ENCODE data around the gene ZNF324.

The ZNF324 gene

DNA sequence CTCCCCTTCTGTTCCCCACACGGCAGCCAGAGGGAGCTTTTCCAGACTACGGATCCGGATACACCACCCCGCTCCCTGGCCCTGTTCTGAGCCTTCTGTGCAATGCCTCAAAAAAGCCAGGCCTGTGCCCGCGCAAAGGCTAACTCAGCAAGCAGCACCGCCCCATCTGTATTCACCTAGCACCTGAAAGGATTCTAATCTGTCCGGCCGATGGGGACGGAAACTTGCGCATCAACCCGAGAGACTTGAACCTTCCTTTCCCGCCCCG, 52.1 kb downstream of the ZNF324 start:
- ATAC-seq: peak; percentile 69

DNA sequence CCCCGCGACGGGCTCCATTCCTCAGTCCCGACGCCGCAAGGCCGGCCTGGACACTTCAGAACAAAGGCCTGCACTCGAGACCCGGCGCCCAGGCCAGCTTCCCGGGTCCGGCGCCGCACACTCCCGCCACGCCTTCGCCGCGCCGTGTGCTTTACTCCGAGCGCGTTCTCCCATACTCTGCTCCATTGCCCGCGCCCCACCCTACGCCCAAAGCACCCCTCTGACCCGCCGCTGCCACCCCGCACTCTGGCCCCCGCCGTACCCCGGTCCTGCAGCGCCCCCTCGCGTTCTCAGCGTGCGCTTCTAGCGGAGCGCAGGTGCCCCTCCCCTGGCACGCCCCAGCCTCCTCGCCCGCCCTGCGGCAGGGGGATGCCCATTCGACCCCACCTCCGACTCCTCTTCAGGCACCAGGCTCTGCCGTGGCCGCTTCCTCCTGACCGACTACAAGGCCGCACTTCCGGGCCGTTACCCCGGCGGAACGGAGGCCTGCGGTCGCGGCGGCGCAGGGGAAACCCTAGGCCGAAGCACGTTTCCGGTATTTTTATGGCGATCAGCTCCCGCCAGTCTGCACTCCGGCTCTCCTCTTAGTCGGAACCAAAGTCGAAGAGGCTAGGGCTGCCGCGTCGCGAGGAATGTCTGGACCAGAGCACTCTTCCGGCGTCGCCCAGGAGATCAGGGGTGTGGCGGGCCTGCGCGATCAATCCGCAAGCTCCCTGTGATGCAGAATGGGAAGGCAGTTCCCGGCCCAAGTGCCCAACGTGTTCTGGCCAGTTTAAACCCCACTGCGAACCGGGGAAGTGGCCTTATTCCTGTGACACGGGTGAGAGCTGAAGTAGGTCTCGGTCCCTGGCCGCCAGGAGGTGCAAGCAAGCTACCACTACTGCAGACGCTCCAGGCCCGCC, 52.7 kb downstream of the ZNF324 start, which contains the start of gene ZBTB45:
ZBTB45 (minus strand) TSS at position 456 of the 902 bp plus-strand sequence. CDS start 2,137 bp downstream, outside the sequence.
- ATAC-seq: peak; percentile 90
- TF ChIP-seq, protein P1, sequence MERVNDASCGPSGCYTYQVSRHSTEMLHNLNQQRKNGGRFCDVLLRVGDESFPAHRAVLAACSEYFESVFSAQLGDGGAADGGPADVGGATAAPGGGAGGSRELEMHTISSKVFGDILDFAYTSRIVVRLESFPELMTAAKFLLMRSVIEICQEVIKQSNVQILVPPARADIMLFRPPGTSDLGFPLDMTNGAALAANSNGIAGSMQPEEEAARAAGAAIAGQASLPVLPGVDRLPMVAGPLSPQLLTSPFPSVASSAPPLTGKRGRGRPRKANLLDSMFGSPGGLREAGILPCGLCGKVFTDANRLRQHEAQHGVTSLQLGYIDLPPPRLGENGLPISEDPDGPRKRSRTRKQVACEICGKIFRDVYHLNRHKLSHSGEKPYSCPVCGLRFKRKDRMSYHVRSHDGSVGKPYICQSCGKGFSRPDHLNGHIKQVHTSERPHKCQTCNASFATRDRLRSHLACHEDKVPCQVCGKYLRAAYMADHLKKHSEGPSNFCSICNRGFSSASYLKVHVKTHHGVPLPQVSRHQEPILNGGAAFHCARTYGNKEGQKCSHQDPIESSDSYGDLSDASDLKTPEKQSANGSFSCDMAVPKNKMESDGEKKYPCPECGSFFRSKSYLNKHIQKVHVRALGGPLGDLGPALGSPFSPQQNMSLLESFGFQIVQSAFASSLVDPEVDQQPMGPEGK (CRISPR knock-in tag; IDR thresholded peaks at IDR 0.05; ENCODE audit: borderline replicate concordance): 0 out of 2 replicates have a peak, but pooled peaks have one; percentile 65
- TF ChIP-seq ZNF8 (CRISPR knock-in tag; IDR thresholded peaks at IDR 0.05): 0 out of 2 replicates have a peak, but pooled peaks have one; percentile 3
- TF ChIP-seq ZC3H10 (CRISPR knock-in tag; IDR thresholded peaks at IDR 0.05): no peak
- TF ChIP-seq, protein P2, sequence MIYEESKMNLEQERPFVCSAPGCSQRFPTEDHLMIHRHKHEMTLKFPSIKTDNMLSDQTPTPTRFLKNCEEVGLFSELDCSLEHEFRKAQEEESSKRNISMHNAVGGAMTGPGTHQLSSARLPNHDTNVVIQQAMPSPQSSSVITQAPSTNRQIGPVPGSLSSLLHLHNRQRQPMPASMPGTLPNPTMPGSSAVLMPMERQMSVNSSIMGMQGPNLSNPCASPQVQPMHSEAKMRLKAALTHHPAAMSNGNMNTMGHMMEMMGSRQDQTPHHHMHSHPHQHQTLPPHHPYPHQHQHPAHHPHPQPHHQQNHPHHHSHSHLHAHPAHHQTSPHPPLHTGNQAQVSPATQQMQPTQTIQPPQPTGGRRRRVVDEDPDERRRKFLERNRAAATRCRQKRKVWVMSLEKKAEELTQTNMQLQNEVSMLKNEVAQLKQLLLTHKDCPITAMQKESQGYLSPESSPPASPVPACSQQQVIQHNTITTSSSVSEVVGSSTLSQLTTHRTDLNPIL (CRISPR knock-in tag; IDR thresholded peaks at IDR 0.05; ENCODE audit: low read depth): no peak
- TF ChIP-seq ZNF565 (CRISPR knock-in tag; conservative IDR thresholded peaks at IDR 0.05; ENCODE audit: low read depth): no peak
- no peak for TF ChIP-seq ESRRG (CRISPR knock-in tag; IDR thresholded peaks at IDR 0.05)
- TF ChIP-seq SNAI2 (CRISPR knock-in tag; IDR thresholded peaks at IDR 0.05): no peak
- TF ChIP-seq CSDC2 (CRISPR knock-in tag; IDR thresholded peaks at IDR 0.05): no peak
- no peak for TF ChIP-seq PPARA (CRISPR knock-in tag; IDR thresholded peaks at IDR 0.05; ENCODE audit: borderline replicate concordance)
- TF ChIP-seq, protein P3, sequence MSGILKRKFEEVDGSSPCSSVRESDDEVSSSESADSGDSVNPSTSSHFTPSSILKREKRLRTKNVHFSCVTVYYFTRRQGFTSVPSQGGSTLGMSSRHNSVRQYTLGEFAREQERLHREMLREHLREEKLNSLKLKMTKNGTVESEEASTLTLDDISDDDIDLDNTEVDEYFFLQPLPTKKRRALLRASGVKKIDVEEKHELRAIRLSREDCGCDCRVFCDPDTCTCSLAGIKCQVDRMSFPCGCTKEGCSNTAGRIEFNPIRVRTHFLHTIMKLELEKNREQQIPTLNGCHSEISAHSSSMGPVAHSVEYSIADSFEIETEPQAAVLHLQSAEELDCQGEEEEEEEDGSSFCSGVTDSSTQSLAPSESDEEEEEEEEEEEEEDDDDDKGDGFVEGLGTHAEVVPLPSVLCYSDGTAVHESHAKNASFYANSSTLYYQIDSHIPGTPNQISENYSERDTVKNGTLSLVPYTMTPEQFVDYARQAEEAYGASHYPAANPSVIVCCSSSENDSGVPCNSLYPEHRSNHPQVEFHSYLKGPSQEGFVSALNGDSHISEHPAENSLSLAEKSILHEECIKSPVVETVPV (CRISPR knock-in tag; IDR thresholded peaks at IDR 0.05): peak; percentile 62; the same call in 1 of the 2 replicates
- TF ChIP-seq, protein P4, sequence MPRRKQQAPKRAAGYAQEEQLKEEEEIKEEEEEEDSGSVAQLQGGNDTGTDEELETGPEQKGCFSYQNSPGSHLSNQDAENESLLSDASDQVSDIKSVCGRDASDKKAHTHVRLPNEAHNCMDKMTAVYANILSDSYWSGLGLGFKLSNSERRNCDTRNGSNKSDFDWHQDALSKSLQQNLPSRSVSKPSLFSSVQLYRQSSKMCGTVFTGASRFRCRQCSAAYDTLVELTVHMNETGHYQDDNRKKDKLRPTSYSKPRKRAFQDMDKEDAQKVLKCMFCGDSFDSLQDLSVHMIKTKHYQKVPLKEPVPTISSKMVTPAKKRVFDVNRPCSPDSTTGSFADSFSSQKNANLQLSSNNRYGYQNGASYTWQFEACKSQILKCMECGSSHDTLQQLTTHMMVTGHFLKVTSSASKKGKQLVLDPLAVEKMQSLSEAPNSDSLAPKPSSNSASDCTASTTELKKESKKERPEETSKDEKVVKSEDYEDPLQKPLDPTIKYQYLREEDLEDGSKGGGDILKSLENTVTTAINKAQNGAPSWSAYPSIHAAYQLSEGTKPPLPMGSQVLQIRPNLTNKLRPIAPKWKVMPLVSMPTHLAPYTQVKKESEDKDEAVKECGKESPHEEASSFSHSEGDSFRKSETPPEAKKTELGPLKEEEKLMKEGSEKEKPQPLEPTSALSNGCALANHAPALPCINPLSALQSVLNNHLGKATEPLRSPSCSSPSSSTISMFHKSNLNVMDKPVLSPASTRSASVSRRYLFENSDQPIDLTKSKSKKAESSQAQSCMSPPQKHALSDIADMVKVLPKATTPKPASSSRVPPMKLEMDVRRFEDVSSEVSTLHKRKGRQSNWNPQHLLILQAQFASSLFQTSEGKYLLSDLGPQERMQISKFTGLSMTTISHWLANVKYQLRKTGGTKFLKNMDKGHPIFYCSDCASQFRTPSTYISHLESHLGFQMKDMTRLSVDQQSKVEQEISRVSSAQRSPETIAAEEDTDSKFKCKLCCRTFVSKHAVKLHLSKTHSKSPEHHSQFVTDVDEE (CRISPR knock-in tag; IDR thresholded peaks at IDR 0.05): no peak
- TF ChIP-seq ISL1 (CRISPR knock-in tag; IDR thresholded peaks at IDR 0.05): no peak
- TF ChIP-seq, protein P5, sequence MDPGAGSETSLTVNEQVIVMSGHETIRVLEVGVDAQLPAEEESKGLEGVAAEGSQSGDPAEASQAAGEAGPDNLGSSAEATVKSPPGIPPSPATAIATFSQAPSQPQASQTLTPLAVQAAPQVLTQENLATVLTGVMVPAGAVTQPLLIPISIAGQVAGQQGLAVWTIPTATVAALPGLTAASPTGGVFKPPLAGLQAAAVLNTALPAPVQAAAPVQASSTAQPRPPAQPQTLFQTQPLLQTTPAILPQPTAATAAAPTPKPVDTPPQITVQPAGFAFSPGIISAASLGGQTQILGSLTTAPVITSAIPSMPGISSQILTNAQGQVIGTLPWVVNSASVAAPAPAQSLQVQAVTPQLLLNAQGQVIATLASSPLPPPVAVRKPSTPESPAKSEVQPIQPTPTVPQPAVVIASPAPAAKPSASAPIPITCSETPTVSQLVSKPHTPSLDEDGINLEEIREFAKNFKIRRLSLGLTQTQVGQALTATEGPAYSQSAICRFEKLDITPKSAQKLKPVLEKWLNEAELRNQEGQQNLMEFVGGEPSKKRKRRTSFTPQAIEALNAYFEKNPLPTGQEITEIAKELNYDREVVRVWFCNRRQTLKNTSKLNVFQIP (CRISPR knock-in tag; IDR thresholded peaks at IDR 0.05; ENCODE audit: borderline replicate concordance, low read depth): 0 out of 2 replicates have a peak, but pooled peaks have one; percentile 53
- no peak for TF ChIP-seq TCF4 (CRISPR knock-in tag; IDR thresholded peaks at IDR 0.05; ENCODE audit: borderline replicate concordance)
- TF ChIP-seq OSR1 (CRISPR knock-in tag; IDR thresholded peaks at IDR 0.05): no peak

More for the DNA sequence above, 52.1 kb downstream of the ZNF324 start:
- TF ChIP-seq BACH2 (CRISPR knock-in tag; IDR thresholded peaks at IDR 0.05; ENCODE audit: borderline replicate concordance): no peak
- no peak for TF ChIP-seq ZNF565 (CRISPR knock-in tag; conservative IDR thresholded peaks at IDR 0.05; ENCODE audit: low read depth)
- no peak for TF ChIP-seq ZFP30 (CRISPR knock-in tag; IDR thresholded peaks at IDR 0.05)
- TF ChIP-seq ISL1 (CRISPR knock-in tag; IDR thresholded peaks at IDR 0.05): no peak
- TF ChIP-seq, protein P5 (CRISPR knock-in tag; IDR thresholded peaks at IDR 0.05; ENCODE audit: borderline replicate concordance, low read depth): no peak
- TF ChIP-seq, protein P4 (CRISPR knock-in tag; IDR thresholded peaks at IDR 0.05): no peak
- TF ChIP-seq ESRRG (CRISPR knock-in tag; IDR thresholded peaks at IDR 0.05): no peak
- TF ChIP-seq SNAI2 (CRISPR knock-in tag; IDR thresholded peaks at IDR 0.05): no peak
- TF ChIP-seq ZFP3 (CRISPR knock-in tag; IDR thresholded peaks at IDR 0.05): no peak
- no peak for TF ChIP-seq CSDC2 (CRISPR knock-in tag; IDR thresholded peaks at IDR 0.05)
- no peak for TF ChIP-seq PPARA (CRISPR knock-in tag; IDR thresholded peaks at IDR 0.05; ENCODE audit: borderline replicate concordance)
- TF ChIP-seq, protein P3 (CRISPR knock-in tag; IDR thresholded peaks at IDR 0.05): no peak
- no peak for TF ChIP-seq ZNF70 (CRISPR knock-in tag; IDR thresholded peaks at IDR 0.05)
